K562 (cell line): ENCODE measurements around the gene CCDC117. TPM values are rescaled to one million over a fixed set of nuclear protein-coding genes. Genes with fewer than 3 reads are reported as not detected.

Experiments used
- ETS2 ChIP-seq: IDR thresholded peaks from 2 replicates; pipeline ENCODE4 v1.6.1; 2016; ENCODE audit warnings: borderline replicate concordance, missing genetic modification characterization, mild to moderate bottlenecking, moderate library complexity, missing compliant biosample characterization; ENCODE audit not compliant: poor library complexity, severe bottlenecking
- FOXP1 ChIP-seq: sonication (generic); formaldehyde crosslinking; IDR thresholded peaks from 2 replicates; pipeline ENCODE4 v1.8.0; 2022; ENCODE audit warnings: mild to moderate bottlenecking, missing genetic modification reagents
- HMGN3 ChIP-seq: IDR thresholded peaks from 2 replicates; pipeline ENCODE4 v1.6.1; 2011; ENCODE audit warnings: borderline replicate concordance, low read depth, mild to moderate bottlenecking, mixed read lengths, low read length; ENCODE audit not compliant: insufficient read length; ENCODE audit errors: extremely low read depth
- JUN ChIP-seq, 2 experiments: sonication (generic) in 1 of 2; formaldehyde crosslinking in 1 of 2; IDR thresholded peaks; 2 replicates each; pipeline versions ENCODE4 v1.6.1 to v1.8.0; 2012 to 2022; ENCODE audit warnings: borderline replicate concordance in 2 of 2, mild to moderate bottlenecking in 2 of 2, improper control_type of control experiment in 1 of 2, low read depth in 1 of 2, low read length in 1 of 2, missing genetic modification reagents in 1 of 2
- KDM5B ChIP-seq: fragments of 200-600 bp; sonication (generic); IDR thresholded peaks from 2 replicates; pipeline ENCODE4 v1.6.1; 2012; ENCODE audit warnings: low read depth, mild to moderate bottlenecking, moderate library complexity, low read length, control low read depth, inconsistent platforms; ENCODE audit not compliant: insufficient replicate concordance
- MAFF ChIP-seq: IDR thresholded peaks from 2 replicates; pipeline ENCODE4 v1.6.1; 2012; ENCODE audit warnings: low read length, improper control_type of control experiment
- MTA1 ChIP-seq: fragments of 450-650 bp; IDR thresholded peaks from 2 replicates; pipeline ENCODE4 v1.6.1; 2017; ENCODE audit warnings: borderline replicate concordance
- SNRNP70 ChIP-seq: fragments of 200-400 bp; formaldehyde crosslinking; optimal IDR thresholded peaks from 2 replicates; pipeline ENCODE3; 2017; ENCODE audit warnings: low read depth, low read length
- U2AF1 ChIP-seq: fragments of 200-400 bp; formaldehyde crosslinking; optimal IDR thresholded peaks from 2 replicates; pipeline ENCODE3; 2017; ENCODE audit warnings: mild to moderate bottlenecking, low read depth, low read length, moderate library complexity
- ZNF174 ChIP-seq: fragments of 250-450 bp; sonication (Bioruptor Pico); IDR thresholded peaks from 2 replicates; pipeline ENCODE4 v1.4.0; 2020; ENCODE audit warnings: mild to moderate bottlenecking
- polyA plus RNA-seq, 8 experiments: library from polyadenylated mRNA; depleted of rRNA in 4 of 8; stranded (reverse) in 5 of 8; unstranded in 3 of 8; fragments of >200 nt; fragmentation: Nextera tagmentation in 2 of 8; fragmentation: Illumina TruSeq in 1 of 8; extraction: Ambion mirVana in 2 of 8; extraction: Trizol in 1 of 8; gene quantifications; 2 replicates each; pipeline versions ENCODE4 v1.2.1 to v1.2.3, GENCODE V29; 2011 to 2014; ENCODE audit warnings: inconsistent platforms in 1 of 8, missing spikeins in 1 of 8
- total RNA-seq, 7 experiments: library from RNA; depleted of rRNA in 6 of 7; stranded (reverse); fragments of >200 nt in 6 of 7; fragmentation: Illumina TruSeq in 2 of 7; extraction: Trizol in 2 of 7; gene quantifications; 2 replicates each; pipeline versions ENCODE4 v1.2.1 to v1.2.3, GENCODE V29; 2011 to 2021; ENCODE audit warnings: low replicate concordance in 1 of 7
- TF ChIP-seq, protein P1 (sequence below): fragments of 450-650 bp; IDR thresholded peaks from 2 replicates; pipeline ENCODE4 v1.6.1; 2016
- TF ChIP-seq, protein P2 (sequence below): IDR thresholded peaks from 2 replicates; pipeline ENCODE4 v1.6.1; 2016; ENCODE audit warnings: missing genetic modification characterization, missing compliant biosample characterization
- TF ChIP-seq, protein P3 (sequence below): fragments of 250-450 bp; sonication (Bioruptor Pico); IDR thresholded peaks from 2 replicates; pipeline ENCODE4 v1.5.0; 2022; ENCODE audit warnings: mild to moderate bottlenecking
- TF ChIP-seq, protein P4 (sequence below): fragments of 450-650 bp; IDR thresholded peaks from 2 replicates; pipeline ENCODE4 v1.6.1; 2014; ENCODE audit warnings: low read depth, mild to moderate bottlenecking, moderate library complexity, borderline replicate concordance
- TF ChIP-seq, protein P5 (sequence below): fragments of 450-650 bp; IDR thresholded peaks from 2 replicates; pipeline ENCODE4 v1.6.1; 2016; ENCODE audit warnings: borderline replicate concordance
- TF ChIP-seq, protein P6 (sequence below): fragments of 450-650 bp; formaldehyde crosslinking; IDR thresholded peaks from 2 replicates; pipeline ENCODE4 v1.4.0; 2022; ENCODE audit warnings: missing genetic modification characterization

CCDC117 gene
- total and polyA plus RNA-seq, 9 of the 15 experiments (the other 6 are each of a cell fraction or from before 2014, with no cell fraction given) = 5.7 to 23.3 (median 15.8) TPM

DNA sequence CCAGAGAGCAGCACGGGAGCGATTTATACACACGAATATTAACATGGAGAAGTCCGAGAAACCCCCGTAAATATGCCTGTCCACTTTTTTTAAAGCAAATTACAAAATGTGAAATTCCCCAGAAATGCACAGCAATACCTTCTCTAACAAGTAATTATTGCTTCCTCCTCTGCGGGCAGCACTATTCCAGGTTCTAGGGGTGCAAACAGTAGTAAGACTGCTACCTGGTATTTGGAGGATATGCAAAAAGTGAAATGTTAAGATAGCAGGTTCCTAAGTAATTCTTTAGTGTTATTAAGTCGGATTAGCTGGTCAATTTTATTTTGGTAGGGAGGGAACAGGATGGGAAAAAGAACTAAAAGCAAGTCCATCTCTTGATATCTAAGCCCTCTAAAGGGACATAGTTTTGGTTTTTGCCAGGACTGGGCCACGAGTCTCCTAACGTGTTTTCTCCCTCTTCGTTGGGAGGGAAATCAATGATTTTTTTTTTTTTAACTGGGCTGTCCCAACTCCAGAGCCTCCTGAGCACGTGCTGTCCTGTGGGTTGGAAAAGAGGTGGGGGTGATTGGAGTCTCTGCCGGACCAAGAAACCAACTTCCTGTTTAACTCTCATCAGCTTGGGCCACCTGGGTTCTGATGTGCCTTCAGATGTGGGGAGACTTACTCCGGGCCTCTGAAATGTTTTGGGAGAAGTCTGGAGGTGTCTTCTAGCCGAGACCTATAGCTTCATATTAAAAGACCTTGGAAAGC is 29.5 kb downstream of the CCDC117 start (continued):
- TF ChIP-seq, protein P1, sequence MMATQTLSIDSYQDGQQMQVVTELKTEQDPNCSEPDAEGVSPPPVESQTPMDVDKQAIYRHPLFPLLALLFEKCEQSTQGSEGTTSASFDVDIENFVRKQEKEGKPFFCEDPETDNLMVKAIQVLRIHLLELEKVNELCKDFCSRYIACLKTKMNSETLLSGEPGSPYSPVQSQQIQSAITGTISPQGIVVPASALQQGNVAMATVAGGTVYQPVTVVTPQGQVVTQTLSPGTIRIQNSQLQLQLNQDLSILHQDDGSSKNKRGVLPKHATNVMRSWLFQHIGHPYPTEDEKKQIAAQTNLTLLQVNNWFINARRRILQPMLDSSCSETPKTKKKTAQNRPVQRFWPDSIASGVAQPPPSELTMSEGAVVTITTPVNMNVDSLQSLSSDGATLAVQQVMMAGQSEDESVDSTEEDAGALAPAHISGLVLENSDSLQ = no peak
- TF ChIP-seq, protein P2, sequence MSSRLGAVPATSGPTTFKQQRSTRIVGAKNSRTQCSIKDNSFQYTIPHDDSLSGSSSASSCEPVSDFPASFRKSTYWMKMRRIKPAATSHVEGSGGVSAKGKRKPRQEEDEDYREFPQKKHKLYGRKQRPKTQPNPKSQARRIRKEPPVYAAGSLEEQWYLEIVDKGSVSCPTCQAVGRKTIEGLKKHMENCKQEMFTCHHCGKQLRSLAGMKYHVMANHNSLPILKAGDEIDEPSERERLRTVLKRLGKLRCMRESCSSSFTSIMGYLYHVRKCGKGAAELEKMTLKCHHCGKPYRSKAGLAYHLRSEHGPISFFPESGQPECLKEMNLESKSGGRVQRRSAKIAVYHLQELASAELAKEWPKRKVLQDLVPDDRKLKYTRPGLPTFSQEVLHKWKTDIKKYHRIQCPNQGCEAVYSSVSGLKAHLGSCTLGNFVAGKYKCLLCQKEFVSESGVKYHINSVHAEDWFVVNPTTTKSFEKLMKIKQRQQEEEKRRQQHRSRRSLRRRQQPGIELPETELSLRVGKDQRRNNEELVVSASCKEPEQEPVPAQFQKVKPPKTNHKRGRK (tag) = no peak
- TF ChIP-seq MTA1 (no peak), MAFF (no peak), ZNF174 (CRISPR knock-in tag) (no peak), JUN (IDR thresholded peaks at IDR 0.05; ENCODE audit: borderline replicate concordance, low read depth, low read length) (no peak), JUN (CRISPR knock-in tag; IDR thresholded peaks at IDR 0.05; ENCODE audit: borderline replicate concordance) (no peak), KDM5B (no peak), SNRNP70 (no peak), U2AF1 (no peak), HMGN3 (no peak), FOXP1 (no peak), ETS2 (no peak)
- TF ChIP-seq, protein P3, sequence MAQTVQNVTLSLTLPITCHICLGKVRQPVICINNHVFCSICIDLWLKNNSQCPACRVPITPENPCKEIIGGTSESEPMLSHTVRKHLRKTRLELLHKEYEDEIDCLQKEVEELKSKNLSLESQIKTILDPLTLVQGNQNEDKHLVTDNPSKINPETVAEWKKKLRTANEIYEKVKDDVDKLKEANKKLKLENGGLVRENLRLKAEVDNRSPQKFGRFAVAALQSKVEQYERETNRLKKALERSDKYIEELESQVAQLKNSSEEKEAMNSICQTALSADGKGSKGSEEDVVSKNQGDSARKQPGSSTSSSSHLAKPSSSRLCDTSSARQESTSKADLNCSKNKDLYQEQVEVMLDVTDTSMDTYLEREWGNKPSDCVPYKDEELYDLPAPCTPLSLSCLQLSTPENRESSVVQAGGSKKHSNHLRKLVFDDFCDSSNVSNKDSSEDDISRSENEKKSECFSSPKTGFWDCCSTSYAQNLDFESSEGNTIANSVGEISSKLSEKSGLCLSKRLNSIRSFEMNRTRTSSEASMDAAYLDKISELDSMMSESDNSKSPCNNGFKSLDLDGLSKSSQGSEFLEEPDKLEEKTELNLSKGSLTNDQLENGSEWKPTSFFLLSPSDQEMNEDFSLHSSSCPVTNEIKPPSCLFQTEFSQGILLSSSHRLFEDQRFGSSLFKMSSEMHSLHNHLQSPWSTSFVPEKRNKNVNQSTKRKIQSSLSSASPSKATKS (CRISPR knock-in tag) = no peak
- TF ChIP-seq, protein P4, sequence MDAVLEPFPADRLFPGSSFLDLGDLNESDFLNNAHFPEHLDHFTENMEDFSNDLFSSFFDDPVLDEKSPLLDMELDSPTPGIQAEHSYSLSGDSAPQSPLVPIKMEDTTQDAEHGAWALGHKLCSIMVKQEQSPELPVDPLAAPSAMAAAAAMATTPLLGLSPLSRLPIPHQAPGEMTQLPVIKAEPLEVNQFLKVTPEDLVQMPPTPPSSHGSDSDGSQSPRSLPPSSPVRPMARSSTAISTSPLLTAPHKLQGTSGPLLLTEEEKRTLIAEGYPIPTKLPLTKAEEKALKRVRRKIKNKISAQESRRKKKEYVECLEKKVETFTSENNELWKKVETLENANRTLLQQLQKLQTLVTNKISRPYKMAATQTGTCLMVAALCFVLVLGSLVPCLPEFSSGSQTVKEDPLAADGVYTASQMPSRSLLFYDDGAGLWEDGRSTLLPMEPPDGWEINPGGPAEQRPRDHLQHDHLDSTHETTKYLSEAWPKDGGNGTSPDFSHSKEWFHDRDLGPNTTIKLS = no peak
- TF ChIP-seq, protein P5, sequence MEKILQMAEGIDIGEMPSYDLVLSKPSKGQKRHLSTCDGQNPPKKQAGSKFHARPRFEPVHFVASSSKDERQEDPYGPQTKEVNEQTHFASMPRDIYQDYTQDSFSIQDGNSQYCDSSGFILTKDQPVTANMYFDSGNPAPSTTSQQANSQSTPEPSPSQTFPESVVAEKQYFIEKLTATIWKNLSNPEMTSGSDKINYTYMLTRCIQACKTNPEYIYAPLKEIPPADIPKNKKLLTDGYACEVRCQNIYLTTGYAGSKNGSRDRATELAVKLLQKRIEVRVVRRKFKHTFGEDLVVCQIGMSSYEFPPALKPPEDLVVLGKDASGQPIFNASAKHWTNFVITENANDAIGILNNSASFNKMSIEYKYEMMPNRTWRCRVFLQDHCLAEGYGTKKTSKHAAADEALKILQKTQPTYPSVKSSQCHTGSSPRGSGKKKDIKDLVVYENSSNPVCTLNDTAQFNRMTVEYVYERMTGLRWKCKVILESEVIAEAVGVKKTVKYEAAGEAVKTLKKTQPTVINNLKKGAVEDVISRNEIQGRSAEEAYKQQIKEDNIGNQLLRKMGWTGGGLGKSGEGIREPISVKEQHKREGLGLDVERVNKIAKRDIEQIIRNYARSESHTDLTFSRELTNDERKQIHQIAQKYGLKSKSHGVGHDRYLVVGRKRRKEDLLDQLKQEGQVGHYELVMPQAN = 0 out of 2 replicates have a peak, but pooled peaks have one; percentile 28
- TF ChIP-seq, protein P6, sequence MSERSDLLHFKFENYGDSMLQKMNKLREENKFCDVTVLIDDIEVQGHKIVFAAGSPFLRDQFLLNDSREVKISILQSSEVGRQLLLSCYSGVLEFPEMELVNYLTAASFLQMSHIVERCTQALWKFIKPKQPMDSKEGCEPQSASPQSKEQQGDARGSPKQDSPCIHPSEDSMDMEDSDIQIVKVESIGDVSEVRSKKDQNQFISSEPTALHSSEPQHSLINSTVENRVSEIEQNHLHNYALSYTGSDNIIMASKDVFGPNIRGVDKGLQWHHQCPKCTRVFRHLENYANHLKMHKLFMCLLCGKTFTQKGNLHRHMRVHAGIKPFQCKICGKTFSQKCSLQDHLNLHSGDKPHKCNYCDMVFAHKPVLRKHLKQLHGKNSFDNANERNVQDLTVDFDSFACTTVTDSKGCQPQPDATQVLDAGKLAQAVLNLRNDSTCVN = no peak
